Measurements from ENCODE around the gene NACC1. TPM values are rescaled to one million over a fixed set of nuclear protein-coding genes. Genes with fewer than 3 reads are reported as not detected.
A peak's percentile ranks its signal among the peaks of the same experiment; 100 is the strongest.

Gene NACC1
- total and polyA plus RNA-seq, 2 experiments from 2014 or later: 12.4 to 260 TPM

DNA sequence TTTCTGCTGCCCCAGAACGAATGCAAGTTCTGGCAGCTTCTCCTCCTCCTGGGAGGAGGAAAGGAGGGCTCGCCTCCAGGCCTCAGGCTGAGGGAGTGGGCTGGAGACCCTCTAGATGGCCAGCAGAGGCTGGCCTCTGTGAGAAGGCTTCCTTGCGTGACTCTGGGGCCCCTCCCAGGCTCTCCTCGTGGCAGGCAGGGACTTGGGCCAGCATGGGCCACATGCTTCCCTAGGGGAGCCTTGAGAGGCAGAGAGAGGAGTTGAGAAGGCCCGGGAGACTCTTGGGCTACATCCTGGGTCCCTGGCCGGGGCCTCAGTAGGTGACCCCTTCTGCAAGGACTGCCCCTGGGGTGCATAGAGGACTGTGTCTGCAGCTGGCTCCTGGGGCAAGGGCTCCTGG lies 41.3 kb upstream of the NACC1 start:
- Histone ChIP-seq H3K36me3 (ENCODE audit: insufficient read depth) (no peaks in the 10 kb centered on the region), H4K20me1 (replicated peaks; ENCODE audit: insufficient read depth) (no peaks in the 10 kb centered on the region), H3F3A (replicated peaks; ENCODE audit: low read depth) (no peaks in the 10 kb centered on the region), H3K4me2 (peak overlapping the region; percentile 72; the same call in 1 of the 2 replicates), H2AFZ (peak overlapping the region; percentile 80), H3K4me3 (no peak overlapping the region), H3K9me2 (ENCODE audit: insufficient read depth) (no peaks in the 10 kb centered on the region), H3K27ac (ENCODE audit: low read depth) (no peak overlapping the region), H3K27me3 (ENCODE audit: insufficient read depth) (peaks cover 8% of the 10 kb centered on the region; the same call in 1 of the 2 replicates), H3K4me1 (ENCODE audit: insufficient read depth) (peaks cover 27% of the 10 kb centered on the region), H3K79me2 (replicated peaks; ENCODE audit: insufficient read depth) (no peaks in the 10 kb centered on the region)
- ATAC-seq: no peak
- no peak overlapping the region for H3K4me3 Mint-ChIP-seq
- no peak overlapping the region for H3K27ac Mint-ChIP-seq
- no peak for DNase-seq (ENCODE audit: low spot score)
- no peak for TF ChIP-seq ZNF114 (CRISPR knock-in tag; IDR thresholded peaks at IDR 0.05)
- TF ChIP-seq, protein P1, sequence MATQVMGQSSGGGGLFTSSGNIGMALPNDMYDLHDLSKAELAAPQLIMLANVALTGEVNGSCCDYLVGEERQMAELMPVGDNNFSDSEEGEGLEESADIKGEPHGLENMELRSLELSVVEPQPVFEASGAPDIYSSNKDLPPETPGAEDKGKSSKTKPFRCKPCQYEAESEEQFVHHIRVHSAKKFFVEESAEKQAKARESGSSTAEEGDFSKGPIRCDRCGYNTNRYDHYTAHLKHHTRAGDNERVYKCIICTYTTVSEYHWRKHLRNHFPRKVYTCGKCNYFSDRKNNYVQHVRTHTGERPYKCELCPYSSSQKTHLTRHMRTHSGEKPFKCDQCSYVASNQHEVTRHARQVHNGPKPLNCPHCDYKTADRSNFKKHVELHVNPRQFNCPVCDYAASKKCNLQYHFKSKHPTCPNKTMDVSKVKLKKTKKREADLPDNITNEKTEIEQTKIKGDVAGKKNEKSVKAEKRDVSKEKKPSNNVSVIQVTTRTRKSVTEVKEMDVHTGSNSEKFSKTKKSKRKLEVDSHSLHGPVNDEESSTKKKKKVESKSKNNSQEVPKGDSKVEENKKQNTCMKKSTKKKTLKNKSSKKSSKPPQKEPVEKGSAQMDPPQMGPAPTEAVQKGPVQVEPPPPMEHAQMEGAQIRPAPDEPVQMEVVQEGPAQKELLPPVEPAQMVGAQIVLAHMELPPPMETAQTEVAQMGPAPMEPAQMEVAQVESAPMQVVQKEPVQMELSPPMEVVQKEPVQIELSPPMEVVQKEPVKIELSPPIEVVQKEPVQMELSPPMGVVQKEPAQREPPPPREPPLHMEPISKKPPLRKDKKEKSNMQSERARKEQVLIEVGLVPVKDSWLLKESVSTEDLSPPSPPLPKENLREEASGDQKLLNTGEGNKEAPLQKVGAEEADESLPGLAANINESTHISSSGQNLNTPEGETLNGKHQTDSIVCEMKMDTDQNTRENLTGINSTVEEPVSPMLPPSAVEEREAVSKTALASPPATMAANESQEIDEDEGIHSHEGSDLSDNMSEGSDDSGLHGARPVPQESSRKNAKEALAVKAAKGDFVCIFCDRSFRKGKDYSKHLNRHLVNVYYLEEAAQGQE (IDR thresholded peaks at IDR 0.05; ENCODE audit: unreplicated experiment): no peak
- no peak for TF ChIP-seq CREB1 (CRISPR knock-in tag; IDR thresholded peaks at IDR 0.05; ENCODE audit: low read depth)
- no peak for TF ChIP-seq STAT1 (IDR thresholded peaks at IDR 0.05; ENCODE audit: unreplicated experiment)
- TF ChIP-seq, protein P2, sequence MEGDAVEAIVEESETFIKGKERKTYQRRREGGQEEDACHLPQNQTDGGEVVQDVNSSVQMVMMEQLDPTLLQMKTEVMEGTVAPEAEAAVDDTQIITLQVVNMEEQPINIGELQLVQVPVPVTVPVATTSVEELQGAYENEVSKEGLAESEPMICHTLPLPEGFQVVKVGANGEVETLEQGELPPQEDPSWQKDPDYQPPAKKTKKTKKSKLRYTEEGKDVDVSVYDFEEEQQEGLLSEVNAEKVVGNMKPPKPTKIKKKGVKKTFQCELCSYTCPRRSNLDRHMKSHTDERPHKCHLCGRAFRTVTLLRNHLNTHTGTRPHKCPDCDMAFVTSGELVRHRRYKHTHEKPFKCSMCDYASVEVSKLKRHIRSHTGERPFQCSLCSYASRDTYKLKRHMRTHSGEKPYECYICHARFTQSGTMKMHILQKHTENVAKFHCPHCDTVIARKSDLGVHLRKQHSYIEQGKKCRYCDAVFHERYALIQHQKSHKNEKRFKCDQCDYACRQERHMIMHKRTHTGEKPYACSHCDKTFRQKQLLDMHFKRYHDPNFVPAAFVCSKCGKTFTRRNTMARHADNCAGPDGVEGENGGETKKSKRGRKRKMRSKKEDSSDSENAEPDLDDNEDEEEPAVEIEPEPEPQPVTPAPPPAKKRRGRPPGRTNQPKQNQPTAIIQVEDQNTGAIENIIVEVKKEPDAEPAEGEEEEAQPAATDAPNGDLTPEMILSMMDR (conservative IDR thresholded peaks at IDR 0.05; ENCODE audit: low read depth in 2 of 2): no peak
- TF ChIP-seq NANOG (IDR thresholded peaks at IDR 0.05; ENCODE audit: borderline replicate concordance): no peak
- no peak for TF ChIP-seq ZNF331 (CRISPR knock-in tag; IDR thresholded peaks at IDR 0.05; ENCODE audit: low read depth)
- TF ChIP-seq, protein P3, sequence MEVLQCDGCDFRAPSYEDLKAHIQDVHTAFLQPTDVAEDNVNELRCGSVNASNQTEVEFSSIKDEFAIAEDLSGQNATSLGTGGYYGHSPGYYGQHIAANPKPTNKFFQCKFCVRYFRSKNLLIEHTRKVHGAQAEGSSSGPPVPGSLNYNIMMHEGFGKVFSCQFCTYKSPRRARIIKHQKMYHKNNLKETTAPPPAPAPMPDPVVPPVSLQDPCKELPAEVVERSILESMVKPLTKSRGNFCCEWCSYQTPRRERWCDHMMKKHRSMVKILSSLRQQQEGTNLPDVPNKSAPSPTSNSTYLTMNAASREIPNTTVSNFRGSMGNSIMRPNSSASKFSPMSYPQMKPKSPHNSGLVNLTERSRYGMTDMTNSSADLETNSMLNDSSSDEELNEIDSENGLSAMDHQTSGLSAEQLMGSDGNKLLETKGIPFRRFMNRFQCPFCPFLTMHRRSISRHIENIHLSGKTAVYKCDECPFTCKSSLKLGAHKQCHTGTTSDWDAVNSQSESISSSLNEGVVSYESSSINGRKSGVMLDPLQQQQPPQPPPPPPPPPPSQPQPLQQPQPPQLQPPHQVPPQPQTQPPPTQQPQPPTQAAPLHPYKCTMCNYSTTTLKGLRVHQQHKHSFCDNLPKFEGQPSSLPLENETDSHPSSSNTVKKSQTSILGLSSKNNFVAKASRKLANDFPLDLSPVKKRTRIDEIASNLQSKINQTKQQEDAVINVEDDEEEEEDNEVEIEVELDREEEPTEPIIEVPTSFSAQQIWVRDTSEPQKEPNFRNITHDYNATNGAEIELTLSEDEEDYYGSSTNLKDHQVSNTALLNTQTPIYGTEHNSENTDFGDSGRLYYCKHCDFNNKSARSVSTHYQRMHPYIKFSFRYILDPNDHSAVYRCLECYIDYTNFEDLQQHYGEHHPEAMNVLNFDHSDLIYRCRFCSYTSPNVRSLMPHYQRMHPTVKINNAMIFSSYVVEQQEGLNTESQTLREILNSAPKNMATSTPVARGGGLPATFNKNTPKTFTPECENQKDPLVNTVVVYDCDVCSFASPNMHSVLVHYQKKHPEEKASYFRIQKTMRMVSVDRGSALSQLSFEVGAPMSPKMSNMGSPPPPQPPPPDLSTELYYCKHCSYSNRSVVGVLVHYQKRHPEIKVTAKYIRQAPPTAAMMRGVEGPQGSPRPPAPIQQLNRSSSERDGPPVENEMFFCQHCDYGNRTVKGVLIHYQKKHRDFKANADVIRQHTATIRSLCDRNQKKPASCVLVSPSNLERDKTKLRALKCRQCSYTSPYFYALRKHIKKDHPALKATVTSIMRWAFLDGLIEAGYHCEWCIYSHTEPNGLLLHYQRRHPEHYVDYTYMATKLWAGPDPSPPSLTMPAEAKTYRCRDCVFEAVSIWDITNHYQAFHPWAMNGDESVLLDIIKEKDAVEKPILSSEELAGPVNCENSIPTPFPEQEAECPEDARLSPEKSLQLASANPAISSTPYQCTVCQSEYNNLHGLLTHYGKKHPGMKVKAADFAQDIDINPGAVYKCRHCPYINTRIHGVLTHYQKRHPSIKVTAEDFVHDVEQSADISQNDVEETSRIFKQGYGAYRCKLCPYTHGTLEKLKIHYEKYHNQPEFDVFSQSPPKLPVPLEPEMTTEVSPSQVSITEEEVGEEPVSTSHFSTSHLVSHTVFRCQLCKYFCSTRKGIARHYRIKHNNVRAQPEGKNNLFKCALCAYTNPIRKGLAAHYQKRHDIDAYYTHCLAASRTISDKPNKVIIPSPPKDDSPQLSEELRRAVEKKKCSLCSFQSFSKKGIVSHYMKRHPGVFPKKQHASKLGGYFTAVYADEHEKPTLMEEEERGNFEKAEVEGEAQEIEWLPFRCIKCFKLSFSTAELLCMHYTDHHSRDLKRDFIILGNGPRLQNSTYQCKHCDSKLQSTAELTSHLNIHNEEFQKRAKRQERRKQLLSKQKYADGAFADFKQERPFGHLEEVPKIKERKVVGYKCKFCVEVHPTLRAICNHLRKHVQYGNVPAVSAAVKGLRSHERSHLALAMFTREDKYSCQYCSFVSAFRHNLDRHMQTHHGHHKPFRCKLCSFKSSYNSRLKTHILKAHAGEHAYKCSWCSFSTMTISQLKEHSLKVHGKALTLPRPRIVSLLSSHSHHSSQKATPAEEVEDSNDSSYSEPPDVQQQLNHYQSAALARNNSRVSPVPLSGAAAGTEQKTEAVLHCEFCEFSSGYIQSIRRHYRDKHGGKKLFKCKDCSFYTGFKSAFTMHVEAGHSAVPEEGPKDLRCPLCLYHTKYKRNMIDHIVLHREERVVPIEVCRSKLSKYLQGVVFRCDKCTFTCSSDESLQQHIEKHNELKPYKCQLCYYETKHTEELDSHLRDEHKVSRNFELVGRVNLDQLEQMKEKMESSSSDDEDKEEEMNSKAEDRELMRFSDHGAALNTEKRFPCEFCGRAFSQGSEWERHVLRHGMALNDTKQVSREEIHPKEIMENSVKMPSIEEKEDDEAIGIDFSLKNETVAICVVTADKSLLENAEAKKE (CRISPR knock-in tag; IDR thresholded peaks at IDR 0.05): no peak
- no peak for TF ChIP-seq JUNB (IDR thresholded peaks at IDR 0.05; ENCODE audit: unreplicated experiment)
- no peak for TF ChIP-seq POLR2AphosphoS5 (IDR thresholded peaks at IDR 0.05; ENCODE audit: low read depth)
- TF ChIP-seq, protein P4, sequence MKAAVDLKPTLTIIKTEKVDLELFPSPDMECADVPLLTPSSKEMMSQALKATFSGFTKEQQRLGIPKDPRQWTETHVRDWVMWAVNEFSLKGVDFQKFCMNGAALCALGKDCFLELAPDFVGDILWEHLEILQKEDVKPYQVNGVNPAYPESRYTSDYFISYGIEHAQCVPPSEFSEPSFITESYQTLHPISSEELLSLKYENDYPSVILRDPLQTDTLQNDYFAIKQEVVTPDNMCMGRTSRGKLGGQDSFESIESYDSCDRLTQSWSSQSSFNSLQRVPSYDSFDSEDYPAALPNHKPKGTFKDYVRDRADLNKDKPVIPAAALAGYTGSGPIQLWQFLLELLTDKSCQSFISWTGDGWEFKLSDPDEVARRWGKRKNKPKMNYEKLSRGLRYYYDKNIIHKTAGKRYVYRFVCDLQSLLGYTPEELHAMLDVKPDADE (IDR thresholded peaks at IDR 0.05): no peak
- TF ChIP-seq EZH2 (IDR thresholded peaks at IDR 0.05; ENCODE audit: low read depth, unreplicated experiment): no peak
- no peak for TF ChIP-seq EZH2phosphoT487 (IDR thresholded peaks at IDR 0.05; ENCODE audit: unreplicated experiment)
- peaks cover 31% of the 10 kb centered on the region for H3K27me3 Mint-ChIP-seq (ENCODE audit: insufficient read depth, low read depth, poor library complexity)
- no peaks in the 10 kb centered on the region for H3K36me3 Mint-ChIP-seq (ENCODE audit: low read depth)
- peaks cover 26% of the 10 kb centered on the region for H3K4me1 Mint-ChIP-seq
- H3K9me3 Mint-ChIP-seq: no peaks in the 10 kb centered on the region

Measured in GM23338 (cell line).